Measurements from ENCODE around the gene HPCAL1. TPM values are rescaled to one million over a fixed set of nuclear protein-coding genes. Genes with fewer than 3 reads are reported as not detected.

HPCAL1 gene
- total and polyA plus RNA-seq, 8 donors = 22.1 to 32.7 (median 26.4) TPM

DNA sequence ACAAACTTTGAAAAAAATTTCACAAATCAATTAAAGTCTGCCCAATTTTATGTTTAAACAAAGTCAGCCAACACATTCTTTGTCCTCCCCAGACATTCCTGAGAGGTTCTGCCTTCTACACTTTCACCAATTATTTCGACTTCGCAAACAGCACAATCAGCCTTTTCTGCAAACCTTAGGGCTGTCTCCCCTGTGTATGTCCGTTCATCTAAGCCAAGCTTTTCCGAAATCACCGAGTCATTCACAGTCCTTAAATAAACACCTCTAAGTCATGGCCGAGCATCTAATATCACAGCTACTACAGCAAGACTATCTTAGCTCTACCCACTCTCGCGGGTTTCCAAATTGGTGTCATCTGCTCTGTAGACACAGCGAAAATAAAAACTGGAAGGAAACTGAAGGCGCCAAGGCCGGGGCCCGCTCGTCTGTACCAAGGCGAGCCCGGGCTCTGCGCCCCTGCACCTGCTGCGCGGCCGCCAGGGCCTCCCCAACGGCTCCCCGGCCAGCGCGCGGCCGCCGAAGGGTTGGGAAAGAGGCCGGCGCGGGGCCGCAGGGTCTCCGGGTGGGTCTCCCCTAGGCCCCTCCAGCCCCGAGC is 144.7 kb downstream of the HPCAL1 start:
- peak overlapping the region; percentile 82 to 97 (median 94) for H3K27ac ChIP-seq
- WGBS, 2 donors = 2 to 3% methylated on average over 19 to 32 of the region's 32 CpGs
- peak overlapping the region; percentile 40 to 70 (median 54) for H3K4me3 ChIP-seq
- no peaks in the 10 kb centered on the region for H3K27me3 ChIP-seq
- no peak for TF ChIP-seq CTCF (IDR thresholded peaks at IDR 0.05)
- peaks cover 9 to 25% (median 16%) of the 10 kb centered on the region in 3 donors for H3K4me1 ChIP-seq
- intact Hi-C loops (cut with DNase I) = loop anchor here in 1 of 3 donors (10.0 kb wide), 1 partner anchor 217 kb away; no protein-coding TSS in a partner anchor
- DNase-seq (no peak), FAIRE-seq (no peak), ATAC-seq (peak; percentile 15 to 49 (median 48))
- H3K36me3 ChIP-seq = peaks cover 7 to 23% (median 17%) of the 10 kb centered on the region in 3 donors
- H3K9me3 ChIP-seq = no peaks in the 10 kb centered on the region

DNA sequence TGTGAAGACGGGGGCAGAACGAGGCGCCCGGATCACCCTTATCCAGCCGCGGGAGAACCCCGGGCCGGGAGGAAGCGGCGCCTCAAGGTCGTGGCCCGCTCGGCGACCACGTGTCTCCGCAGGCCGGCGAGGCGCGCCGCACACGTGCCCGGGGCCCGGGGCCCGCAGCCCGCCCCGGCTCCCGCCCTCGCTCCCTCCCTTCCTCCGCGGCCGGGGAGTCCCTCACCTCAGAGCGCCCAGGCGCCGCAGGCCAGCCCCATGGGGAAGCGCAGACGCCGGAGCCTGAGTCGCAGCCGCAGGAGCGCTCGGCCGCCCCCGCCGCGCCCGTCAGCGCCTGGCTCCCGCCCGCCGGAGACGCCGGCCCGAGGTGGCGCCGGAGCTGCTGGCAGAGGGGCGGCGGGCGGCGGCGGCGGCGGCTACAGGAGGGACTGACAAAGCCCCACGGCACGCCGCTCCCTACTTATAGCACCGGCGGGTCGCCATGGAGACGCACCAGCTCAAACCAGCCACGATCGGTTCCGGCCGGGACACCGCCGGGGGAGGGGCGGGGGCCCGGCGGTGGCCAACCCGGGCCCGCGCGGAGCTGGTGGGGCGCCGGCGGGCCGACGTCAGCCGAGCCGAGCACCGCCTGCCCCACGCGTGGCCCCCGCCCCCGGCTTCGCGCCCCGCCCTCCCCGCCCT is 145.3 kb downstream of the HPCAL1 start, which contains the start of gene ODC1:
ODC1 (minus strand) TSS at position 433 of the 681 bp plus-strand sequence. CDS start 3,295 bp downstream, outside the sequence.
- peak within 1 kb of the TSS; percentile 91 to 97 (median 94) for H3K27ac ChIP-seq
- H3K9me3 ChIP-seq = no peaks in the 10 kb centered on the region
- ATAC-seq (peak; percentile 80 to 86 (median 84)), FAIRE-seq (no peak), DNase-seq (peak; percentile 94 to 99 (median 98))
- H3K36me3 ChIP-seq = peaks cover 3 to 17% (median 11%) of the 10 kb centered on the region in 3 donors
- H3K4me1 ChIP-seq = peaks cover 9 to 25% (median 16%) of the 10 kb centered on the region in 3 donors
- no peaks in the 10 kb centered on the region for H3K27me3 ChIP-seq
- WGBS, 2 donors = 0% methylated on average over 41 to 99 of the region's 99 CpGs
- no peak for TF ChIP-seq CTCF (IDR thresholded peaks at IDR 0.05)
- H3K4me3 ChIP-seq = peak within 1 kb of the TSS; percentile 47 to 71 (median 54)
- intact Hi-C loops (cut with DNase I) = loop anchor here in 1 of 3 donors (10.0 kb wide), 1 partner anchor 217 kb away; no protein-coding TSS in a partner anchor

DNA sequence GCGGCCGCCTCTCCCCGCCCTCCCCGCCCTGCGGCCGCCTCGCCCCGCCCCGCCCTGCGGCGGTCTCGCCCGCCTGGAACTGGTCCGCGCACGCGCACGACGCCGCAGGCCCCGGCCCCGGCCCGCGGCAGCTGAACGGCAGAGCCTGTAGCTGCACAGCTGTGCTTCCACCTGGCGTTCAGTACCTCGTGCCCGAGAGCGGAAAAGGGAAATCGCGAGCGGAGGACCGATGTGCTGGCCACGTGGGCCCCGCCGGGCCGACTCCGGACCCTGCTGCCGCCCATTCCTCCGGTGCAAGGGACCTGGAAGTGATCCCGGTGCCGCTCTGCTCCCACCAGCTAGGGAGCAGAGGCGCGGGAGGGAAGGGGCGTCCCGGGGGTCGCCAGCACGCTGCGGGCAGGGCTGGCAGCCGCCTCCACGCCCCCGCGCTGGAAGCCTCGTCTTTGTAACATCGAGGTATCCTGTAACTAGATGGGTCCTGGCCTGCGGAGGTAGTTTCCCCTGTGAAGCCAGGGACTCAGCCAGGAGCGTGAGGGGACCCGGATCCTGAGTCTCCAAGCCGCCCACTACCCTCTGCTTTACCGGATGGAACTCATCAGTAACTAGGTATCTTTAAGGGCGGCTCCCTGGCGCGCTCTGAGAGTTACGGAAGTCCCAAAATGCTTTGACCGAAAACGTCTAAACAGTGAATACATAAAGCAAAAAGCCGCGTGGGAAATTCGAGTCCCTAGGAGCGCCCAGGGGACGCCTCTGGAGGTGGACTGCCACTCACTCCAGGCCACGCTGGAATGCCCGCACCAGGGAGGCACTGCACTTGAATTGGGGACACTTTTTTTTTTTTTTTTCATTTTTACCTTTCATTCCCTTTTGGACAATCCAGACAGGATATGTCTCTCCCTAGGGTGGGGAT is 146.1 kb downstream of the HPCAL1 start:
- DNase-seq = peak; percentile 92 to 98 (median 97)
- Histone ChIP-seq H3K9me3 (no peaks in the 10 kb centered on the region), H3K27me3 (no peaks in the 10 kb centered on the region), H3K4me3 (peak overlapping the region; percentile 34 to 71 (median 52)), H3K27ac (peak overlapping the region; percentile 91 to 95 (median 92)), H3K36me3 (peaks cover 0 to 9% (median 3%) of the 10 kb centered on the region in 3 donors), H3K4me1 (peaks cover 9 to 25% (median 16%) of the 10 kb centered on the region in 3 donors)
- TF ChIP-seq CTCF (IDR thresholded peaks at IDR 0.05) = no peak
- FAIRE-seq = no peak
- ATAC-seq = peak; percentile 72 to 83 (median 78)
- 1% methylated on average over 56 to 73 of the region's 73 CpGs for WGBS, 2 donors
- intact Hi-C loops (cut with DNase I) = loop anchor here in 1 of 3 donors (10.0 kb wide), 1 partner anchor 216 kb away; no protein-coding TSS in a partner anchor

DNA sequence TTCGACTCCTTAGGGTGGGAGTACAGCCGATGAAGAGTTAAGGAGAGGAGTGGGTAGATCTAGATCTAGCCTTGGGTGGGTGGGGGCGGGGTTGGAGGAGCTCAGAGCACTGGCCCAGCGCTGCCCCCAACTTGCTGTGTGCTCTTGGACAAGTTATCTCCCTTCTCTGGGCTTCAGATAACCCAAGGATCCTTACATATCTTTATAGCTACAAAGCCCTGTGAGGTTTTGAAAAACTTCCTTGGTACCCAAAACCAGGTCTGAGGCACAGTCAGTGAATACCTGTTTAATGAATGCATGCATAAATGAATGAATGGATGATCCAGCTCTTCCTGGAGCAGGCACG is 146.8 kb downstream of the HPCAL1 start:
- no peak for TF ChIP-seq CTCF (IDR thresholded peaks at IDR 0.05)
- intact Hi-C loops (cut with DNase I) = loop anchor here in 1 of 3 donors (10.0 kb wide), 1 partner anchor 215 kb away; no protein-coding TSS in a partner anchor
- H3K4me3 ChIP-seq = peak overlapping the region in 2 of 4 donors; percentile 47 to 71
- H3K27ac ChIP-seq = no peak overlapping the region
- WGBS, 2 donors = 47 to 62% methylated on average over 5 of the region's 5 CpGs
- FAIRE-seq (no peak), DNase-seq (no peak), ATAC-seq (no peak)
- no peaks in the 10 kb centered on the region for H3K27me3 ChIP-seq
- no peaks in the 10 kb centered on the region for H3K9me3 ChIP-seq
- peaks cover 9 to 25% (median 16%) of the 10 kb centered on the region in 3 donors for H3K4me1 ChIP-seq
- peaks cover 0 to 3% (median 0%) of the 10 kb centered on the region in 3 donors for H3K36me3 ChIP-seq
